Activated CD8-positive, alpha-beta memory T cell treated with anti-CD3 and anti-CD28 coated beads, Interleukin-2, amount 50 U/mL, for 1 hour (primary cell): Measurements from ENCODE around the gene KREMEN1.

Experiments used
- DNase-seq: peaks from one replicate; pipeline ENCODE4 v3.0.0-alpha.2; 2020; ENCODE audit errors: extremely low read depth

Gene KREMEN1

GRCh38 chr22:29128891-29129807 lies 56.3 kb downstream of the KREMEN1 start:
- DNase-seq, result no peak

GRCh38 chr22:29129808-29130140 lies 56.9 kb downstream of the KREMEN1 start:
- DNase-seq, result no peak

DNA sequence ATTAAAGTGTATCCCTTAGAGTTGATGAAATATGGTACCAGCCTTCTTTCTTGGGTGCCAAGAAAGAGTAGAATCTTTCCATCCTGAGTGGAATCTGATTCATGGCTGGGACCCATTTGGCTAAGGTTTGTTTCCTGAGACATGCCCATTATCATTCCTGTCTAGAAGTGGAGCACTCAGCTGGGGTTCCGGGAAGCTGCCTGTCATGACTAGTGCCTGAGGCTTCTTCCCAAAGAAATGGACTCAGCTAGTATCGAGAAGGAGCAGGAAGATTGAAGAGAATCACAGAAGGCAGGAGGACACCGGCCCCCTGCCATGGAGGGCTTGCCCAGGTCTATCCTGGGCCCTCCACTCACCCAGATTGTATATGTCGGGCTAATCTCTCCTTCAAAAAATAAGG lies 57.6 kb downstream of the KREMEN1 start:
- DNase-seq, result no peak

GRCh38 chr22:29133603-29134133 lies 60.8 kb downstream of the KREMEN1 start:
- DNase-seq, result no peak

- DNase-seq, result no peak
Observed at GRCh38 chr22:29134448-29134847, 61.6 kb downstream of the KREMEN1 start.

DNA sequence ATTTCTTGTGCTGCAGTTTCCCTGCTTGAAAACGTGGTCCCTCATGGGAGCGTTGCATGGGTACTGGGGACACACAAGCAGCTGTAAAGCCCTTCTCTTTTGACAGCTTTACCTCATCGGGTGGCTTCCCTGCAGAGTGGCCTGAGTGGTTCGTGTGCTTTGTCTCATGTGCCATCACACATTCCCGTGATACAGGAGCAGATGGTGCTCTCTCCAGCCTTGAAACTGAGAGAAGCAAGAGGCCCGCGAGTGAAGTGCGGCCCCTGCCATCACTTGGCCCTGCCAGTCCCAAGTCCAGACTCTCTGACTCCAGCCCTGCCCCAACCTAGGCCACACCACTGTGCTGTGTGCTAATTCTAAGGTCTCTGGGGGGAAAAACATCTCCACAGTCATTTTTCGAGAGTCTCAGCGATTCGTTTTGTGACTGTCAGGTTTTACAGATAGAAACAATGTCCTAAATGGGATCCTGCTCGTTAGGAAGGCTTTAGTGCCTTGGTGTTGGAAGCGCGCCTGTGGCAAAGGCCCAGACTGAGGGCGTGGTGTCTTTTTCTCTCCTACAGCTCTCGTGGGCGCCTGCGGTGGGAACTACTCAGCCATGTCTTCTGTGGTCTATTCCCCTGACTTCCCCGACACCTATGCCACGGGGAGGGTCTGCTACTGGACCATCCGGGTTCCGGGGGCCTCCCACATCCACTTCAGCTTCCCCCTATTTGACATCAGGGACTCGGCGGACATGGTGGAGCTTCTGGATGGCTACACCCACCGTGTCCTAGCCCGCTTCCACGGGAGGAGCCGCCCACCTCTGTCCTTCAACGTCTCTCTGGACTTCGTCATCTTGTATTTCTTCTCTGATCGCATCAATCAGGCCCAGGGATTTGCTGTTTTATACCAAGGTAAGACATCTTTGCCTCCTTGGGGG lies 64.2 kb downstream of the KREMEN1 start:
- DNase-seq, result no peak

GRCh38 chr22:29138556-29139305 lies 65.9 kb downstream of the KREMEN1 start:
- DNase-seq, result no peak

DNA sequence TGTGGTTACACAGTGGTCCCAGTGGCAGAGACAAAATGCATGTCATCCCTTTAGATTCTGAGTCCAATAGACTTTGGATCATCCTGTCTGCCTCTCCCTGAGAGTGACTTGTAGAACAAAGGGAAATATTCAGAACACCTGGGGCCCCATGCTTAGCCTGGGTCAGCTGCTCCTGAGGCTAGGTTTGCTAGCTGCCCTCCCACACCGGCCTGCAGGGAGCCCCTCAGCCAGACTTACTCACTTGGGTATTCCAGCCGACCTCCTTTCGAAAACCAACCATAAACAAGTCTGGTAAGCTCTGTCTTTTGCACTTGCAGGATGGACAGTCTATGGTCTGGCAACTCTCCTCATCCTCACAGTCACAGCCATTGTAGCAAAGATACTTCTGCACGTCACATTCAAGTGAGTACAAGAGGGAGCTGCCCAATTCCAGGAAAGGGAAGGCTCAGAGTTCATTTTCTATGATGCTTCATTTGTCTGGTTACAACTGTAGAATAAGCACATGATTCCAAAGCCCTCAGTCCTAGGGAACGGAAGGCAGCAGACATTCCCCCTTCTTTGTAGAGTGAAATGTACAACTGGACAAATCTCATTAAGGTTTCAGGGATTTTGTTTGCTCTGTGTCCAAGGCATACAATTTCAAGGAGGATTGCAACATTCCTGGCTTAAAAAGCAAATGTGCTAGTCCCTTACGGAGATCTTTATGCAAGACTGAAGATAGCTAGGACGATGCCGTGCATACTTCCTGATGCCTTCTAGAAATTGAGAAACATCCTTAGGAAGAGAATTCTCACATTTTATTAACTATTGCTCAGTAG lies 67.3 kb downstream of the KREMEN1 start:
- DNase-seq, result no peak

- DNase-seq, result no peak
Observed at GRCh38 chr22:29141078-29141688, 68.3 kb downstream of the KREMEN1 start.

DNA sequence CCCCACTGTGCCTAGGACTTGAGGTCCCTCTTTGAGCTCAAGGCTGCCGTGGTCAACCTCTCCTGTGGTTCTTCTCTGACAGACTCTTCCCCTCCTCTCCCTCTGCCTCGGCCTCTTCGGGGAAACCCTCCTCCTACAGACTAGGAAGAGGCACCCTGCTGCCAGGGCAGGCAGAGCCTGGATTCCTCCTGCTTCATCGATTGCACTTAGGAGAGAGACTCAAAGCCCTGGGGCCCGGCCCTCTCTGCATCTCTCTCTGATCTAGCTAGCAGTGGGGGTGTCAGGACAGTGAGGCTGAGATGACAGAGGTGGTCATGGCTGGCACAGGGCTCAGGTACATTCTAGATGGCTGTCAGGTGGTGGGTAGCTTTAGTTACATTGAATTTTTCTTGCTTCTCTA lies 69.3 kb downstream of the KREMEN1 start:
- no peak for DNase-seq

GRCh38 chr22:29143941-29144785 lies 71.3 kb downstream of the KREMEN1 start:
- DNase-seq, result no peak

GRCh38 chr22:29144786-29145160 lies 71.9 kb downstream of the KREMEN1 start:
- no peak for DNase-seq

DNA sequence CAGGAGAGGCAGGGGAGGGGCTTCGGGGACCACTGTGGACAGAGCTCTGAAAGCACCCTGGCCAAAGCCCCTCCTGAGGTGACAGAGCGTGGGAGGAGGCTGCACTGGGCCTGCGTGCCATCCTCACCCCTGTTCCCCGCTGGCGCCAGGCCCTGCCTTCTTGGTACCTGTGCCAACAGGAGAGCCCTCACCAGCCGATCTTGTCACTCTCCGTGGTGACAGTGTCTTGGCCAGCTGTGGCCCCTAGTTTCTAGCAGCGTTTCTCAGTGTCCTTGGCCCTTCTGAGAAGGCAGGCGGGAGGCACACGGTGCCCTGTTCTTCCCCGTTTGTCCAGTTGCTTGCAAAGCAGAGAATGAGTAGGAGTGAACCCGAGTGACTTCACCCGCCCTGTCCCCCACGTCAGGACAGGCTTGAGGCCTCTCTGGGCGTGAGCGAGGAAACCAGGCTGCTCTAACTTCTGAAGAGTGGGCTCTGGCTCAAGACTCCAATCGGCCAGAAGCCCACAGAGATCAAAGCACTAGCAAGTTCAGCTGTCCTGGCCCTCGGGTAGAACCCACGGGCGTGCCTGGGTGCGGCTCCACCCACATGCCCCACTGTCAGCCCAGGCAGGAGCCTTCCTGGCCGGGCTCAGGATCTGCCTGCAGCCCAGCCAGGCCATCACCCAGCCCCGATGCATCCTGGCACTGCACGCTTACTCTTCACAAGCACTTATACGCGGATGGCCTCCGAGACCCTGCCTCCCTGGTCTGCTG lies 72.7 kb downstream of the KREMEN1 start:
- no peak for DNase-seq

- DNase-seq, result no peak
Observed at GRCh38 chr22:29146091-29146560, 73.3 kb downstream of the KREMEN1 start.

- no peak for DNase-seq
Observed at GRCh38 chr22:29146771-29147170, 73.9 kb downstream of the KREMEN1 start.

DNA sequence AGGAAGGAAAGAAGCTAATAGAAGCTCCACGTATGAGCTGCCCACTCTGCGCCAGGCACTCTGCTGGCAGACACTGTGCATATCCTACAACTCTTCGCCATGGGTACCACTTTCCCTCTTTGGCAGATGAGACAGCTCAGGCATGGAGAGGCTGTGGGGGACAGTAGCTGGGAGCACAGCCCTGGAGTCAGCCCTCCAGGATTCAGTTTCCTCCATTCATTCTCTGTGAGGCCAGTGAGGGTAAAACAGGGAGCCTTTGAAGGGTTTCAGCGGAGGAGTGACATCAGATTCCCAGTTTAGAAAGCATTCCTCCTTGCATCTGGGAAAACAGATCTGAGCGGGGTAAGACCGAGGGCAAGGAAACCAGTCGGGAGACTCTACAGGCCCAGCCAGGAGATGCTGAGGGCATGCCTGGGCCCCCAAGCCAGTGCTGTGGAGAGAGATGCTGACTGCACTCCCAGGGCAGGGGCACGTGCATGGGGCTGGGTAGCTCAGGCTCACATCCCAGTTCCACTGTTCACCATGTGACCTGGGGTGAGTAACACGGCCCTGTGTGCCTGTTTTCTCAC lies 74.6 kb downstream of the KREMEN1 start:
- no peak for DNase-seq

- no peak for DNase-seq
Observed at GRCh38 chr22:29148036-29148435, 75.2 kb downstream of the KREMEN1 start.

DNA sequence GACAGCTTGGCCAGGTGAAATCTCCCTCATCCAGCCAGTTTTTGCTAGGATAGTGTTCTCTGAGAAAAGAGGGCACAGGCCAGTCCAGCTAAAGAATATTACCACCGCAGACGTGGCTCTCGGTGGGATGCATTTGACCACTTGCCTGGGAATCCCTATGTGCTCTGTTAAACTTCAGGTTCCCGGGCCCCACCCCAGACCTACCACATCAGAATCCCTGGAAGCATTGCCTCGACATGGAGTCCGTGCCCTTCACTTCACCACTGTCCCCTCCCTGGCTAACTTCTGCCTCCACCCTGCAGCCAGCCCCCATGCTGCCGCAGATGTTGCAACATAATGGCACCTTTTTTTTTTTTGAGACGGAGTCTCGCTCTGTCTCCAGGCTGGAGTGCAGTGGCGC lies 76.0 kb downstream of the KREMEN1 start:
- DNase-seq, result no peak
